BLaER1 treated with 17β-estradiol and CSF1 and Interleukin-3, amounts not matched to agents 10 nM and 100 nM (cell line): Measurements from ENCODE around the gene URM1.

ENCODE experiments used
- H3K27ac ChIP-seq, 11 experiments: shearing (Covaris generic); formaldehyde crosslinking; 2 replicates each; pipeline ENCODE4 v1.8.1; 2022
- H3K27me3 ChIP-seq, 11 experiments: shearing (Covaris generic); formaldehyde crosslinking; 2 replicates each; pipeline ENCODE4 v1.8.1; 2022
- H3K36me3 ChIP-seq, 11 experiments: shearing (Covaris generic); formaldehyde crosslinking; 2 replicates each; pipeline ENCODE4 v1.8.1; 2022
- H3K4me1 ChIP-seq, 10 experiments: shearing (Covaris generic); formaldehyde crosslinking; 2 replicates each; pipeline ENCODE4 v1.8.1; 2022
- H3K4me2 ChIP-seq, 11 experiments: shearing (Covaris generic); formaldehyde crosslinking; 2 replicates each; pipeline ENCODE4 v1.8.1; 2022
- H3K4me3 ChIP-seq, 10 experiments: shearing (Covaris generic); formaldehyde crosslinking; 2 replicates each; pipeline ENCODE4 v1.8.1; 2022
- H3K9ac ChIP-seq, 11 experiments: shearing (Covaris generic); formaldehyde crosslinking; 2 replicates each; pipeline ENCODE4 v1.8.1; 2022
- H3K9me3 ChIP-seq, 11 experiments: shearing (Covaris generic); formaldehyde crosslinking; replicated peaks in 1 of 11; 2 replicates each; pipeline ENCODE4 v1.8.1; 2022
- H4K20me1 ChIP-seq, 11 experiments: shearing (Covaris generic); formaldehyde crosslinking; 2 replicates each; pipeline ENCODE4 v1.8.1; 2022
- Cebpa-rat ChIP-seq, 11 experiments: shearing (Covaris generic); IDR thresholded peaks; 2 replicates each; pipeline ENCODE4 v1.8.1; 2022

URM1 gene

GRCh38 chr9:128341435-128341849 is 29.7 kb upstream of the URM1 start:
- no peaks in the 10 kb centered on the region for H3K9me3 ChIP-seq
- TF ChIP-seq Cebpa-rat (IDR thresholded peaks at IDR 0.05) = no peak
- peaks cover 0 to 27% (median 14%) of the 10 kb centered on the region in 11 experiments; a peak in 10 of 22 replicates for H4K20me1 ChIP-seq
- peak overlapping the region in 2 of 11 experiments; percentile 68 to 70; a peak in 2 of 22 replicates for H3K27ac ChIP-seq
- peaks cover 0 to 16% (median 12%) of the 10 kb centered on the region in 10 experiments; a peak in 15 of 20 replicates for H3K4me1 ChIP-seq
- peak overlapping the region; percentile 71 to 90 (median 82) for H3K4me3 ChIP-seq
- no peaks in the 10 kb centered on the region for H3K27me3 ChIP-seq
- H3K9ac ChIP-seq = peak overlapping the region; percentile 68 to 87 (median 82)
- H3K36me3 ChIP-seq = peaks cover 38 to 47% (median 44%) of the 10 kb centered on the region in 11 experiments
- peak overlapping the region; percentile 93 to 99 (median 99) for H3K4me2 ChIP-seq

- Histone ChIP-seq H3K9me3 (no peaks in the 10 kb centered on the region), H3K4me2 (no peak overlapping the region), H3K4me3 (no peak overlapping the region), H3K27me3 (no peaks in the 10 kb centered on the region), H3K9ac (peak overlapping the region in 1 of 11 experiments; percentile 1; a peak in 2 of 22 replicates), H3K36me3 (peaks cover 55 to 62% (median 59%) of the 10 kb centered on the region in 11 experiments), H3K4me1 (peaks cover 0 to 16% (median 12%) of the 10 kb centered on the region in 10 experiments; a peak in 15 of 20 replicates), H4K20me1 (peaks cover 0 to 27% (median 14%) of the 10 kb centered on the region in 11 experiments; a peak in 10 of 22 replicates), H3K27ac (no peak overlapping the region)
- no peak for TF ChIP-seq Cebpa-rat (IDR thresholded peaks at IDR 0.05)
Observed at GRCh38 chr9:128342971-128343680, 28.0 kb upstream of the URM1 start.

GRCh38 chr9:128343855-128344254 is 27.3 kb upstream of the URM1 start:
- no peaks in the 10 kb centered on the region for H3K9me3 ChIP-seq
- H3K27ac ChIP-seq = no peak overlapping the region
- H3K4me1 ChIP-seq = peaks cover 0 to 16% (median 12%) of the 10 kb centered on the region in 10 experiments; a peak in 15 of 20 replicates
- no peak overlapping the region for H3K4me2 ChIP-seq
- peaks cover 61 to 68% (median 65%) of the 10 kb centered on the region in 11 experiments for H3K36me3 ChIP-seq
- H3K9ac ChIP-seq = no peak overlapping the region
- H4K20me1 ChIP-seq = peaks cover 0 to 27% (median 14%) of the 10 kb centered on the region in 11 experiments; a peak in 10 of 22 replicates
- H3K4me3 ChIP-seq = no peak overlapping the region
- H3K27me3 ChIP-seq = no peaks in the 10 kb centered on the region
- no peak for TF ChIP-seq Cebpa-rat (IDR thresholded peaks at IDR 0.05)

GRCh38 chr9:128344931-128345605 is 26.1 kb upstream of the URM1 start:
- Histone ChIP-seq H3K9ac (no peak overlapping the region; a peak in 1 of 22 replicates), H3K4me2 (no peak overlapping the region), H3K36me3 (peaks cover 72 to 80% (median 76%) of the 10 kb centered on the region in 11 experiments), H3K27ac (no peak overlapping the region), H3K27me3 (no peaks in the 10 kb centered on the region), H4K20me1 (peaks cover 0 to 27% (median 14%) of the 10 kb centered on the region in 11 experiments; a peak in 10 of 22 replicates), H3K4me3 (no peak overlapping the region), H3K9me3 (no peaks in the 10 kb centered on the region), H3K4me1 (peaks cover 0 to 14% (median 11%) of the 10 kb centered on the region in 10 experiments; a peak in 15 of 20 replicates)
- no peak for TF ChIP-seq Cebpa-rat (IDR thresholded peaks at IDR 0.05)

GRCh38 chr9:128349125-128349524 is 22.0 kb upstream of the URM1 start:
- peaks cover 0 to 5% (median 0%) of the 10 kb centered on the region in 10 experiments; a peak in 1 of 20 replicates for H3K4me1 ChIP-seq
- no peak overlapping the region for H3K27ac ChIP-seq
- H3K36me3 ChIP-seq = peaks cover 71 to 98% (median 83%) of the 10 kb centered on the region in 11 experiments
- peaks cover 0 to 15% (median 0%) of the 10 kb centered on the region in 11 experiments; a peak in 1 of 22 replicates for H4K20me1 ChIP-seq
- no peak overlapping the region for H3K4me2 ChIP-seq
- H3K4me3 ChIP-seq = no peak overlapping the region
- no peak overlapping the region for H3K9ac ChIP-seq
- H3K27me3 ChIP-seq = no peaks in the 10 kb centered on the region
- no peak for TF ChIP-seq Cebpa-rat (IDR thresholded peaks at IDR 0.05)
- no peaks in the 10 kb centered on the region for H3K9me3 ChIP-seq

- H3K4me3 ChIP-seq = no peak overlapping the region
- H3K36me3 ChIP-seq = peaks cover 65 to 98% (median 82%) of the 10 kb centered on the region in 11 experiments
- no peak overlapping the region for H3K27ac ChIP-seq
- H3K9me3 ChIP-seq = no peaks in the 10 kb centered on the region
- H3K4me1 ChIP-seq = peaks cover 0 to 5% (median 0%) of the 10 kb centered on the region in 10 experiments; a peak in 1 of 20 replicates
- no peak overlapping the region for H3K4me2 ChIP-seq
- peaks cover 0 to 15% (median 0%) of the 10 kb centered on the region in 11 experiments; a peak in 1 of 22 replicates for H4K20me1 ChIP-seq
- TF ChIP-seq Cebpa-rat (IDR thresholded peaks at IDR 0.05) = no peak
- H3K27me3 ChIP-seq = no peaks in the 10 kb centered on the region
- H3K9ac ChIP-seq = no peak overlapping the region
Observed at GRCh38 chr9:128349772-128350171, 21.4 kb upstream of the URM1 start.

- peaks cover 0 to 5% (median 0%) of the 10 kb centered on the region in 10 experiments; a peak in 1 of 20 replicates for H3K4me1 ChIP-seq
- no peak for TF ChIP-seq Cebpa-rat (IDR thresholded peaks at IDR 0.05)
Observed at GRCh38 chr9:128355451-128355850, 15.7 kb upstream of the URM1 start.

GRCh38 chr9:128358090-128358489 is 13.1 kb upstream of the URM1 start:
- no peak overlapping the region for H3K27ac ChIP-seq
- H3K9me3 ChIP-seq = no peaks in the 10 kb centered on the region
- H3K36me3 ChIP-seq = peaks cover 20 to 54% (median 37%) of the 10 kb centered on the region in 11 experiments
- no peak overlapping the region for H3K4me2 ChIP-seq
- no peak overlapping the region for H3K9ac ChIP-seq
- peaks cover 0 to 1% (median 0%) of the 10 kb centered on the region in 11 experiments; a peak in 1 of 22 replicates for H4K20me1 ChIP-seq
- H3K27me3 ChIP-seq = no peaks in the 10 kb centered on the region
- peaks cover 7 to 17% (median 15%) of the 10 kb centered on the region in 10 experiments; a peak in 19 of 20 replicates for H3K4me1 ChIP-seq
- TF ChIP-seq Cebpa-rat (IDR thresholded peaks at IDR 0.05) = no peak
- H3K4me3 ChIP-seq = no peak overlapping the region

More at GRCh38 chr9:128355451-128355850, 15.7 kb upstream of the URM1 start:
- peaks cover 0 to 10% (median 0%) of the 10 kb centered on the region in 11 experiments; a peak in 1 of 22 replicates for H4K20me1 ChIP-seq
- H3K4me3 ChIP-seq = no peak overlapping the region
- H3K27me3 ChIP-seq = no peaks in the 10 kb centered on the region
- H3K4me2 ChIP-seq = no peak overlapping the region
- H3K36me3 ChIP-seq = peaks cover 31 to 80% (median 53%) of the 10 kb centered on the region in 11 experiments
- H3K9ac ChIP-seq = no peak overlapping the region
- H3K9me3 ChIP-seq = no peaks in the 10 kb centered on the region
- H3K27ac ChIP-seq = no peak overlapping the region

- Histone ChIP-seq H4K20me1 (no peaks in the 10 kb centered on the region), H3K4me1 (peaks cover 7 to 24% (median 18%) of the 10 kb centered on the region in 10 experiments; a peak in 19 of 20 replicates), H3K9me3 (no peaks in the 10 kb centered on the region), H3K27ac (no peak overlapping the region), H3K4me3 (no peak overlapping the region), H3K4me2 (no peak overlapping the region), H3K27me3 (no peaks in the 10 kb centered on the region), H3K36me3 (peaks cover 17 to 49% (median 32%) of the 10 kb centered on the region in 11 experiments), H3K9ac (no peak overlapping the region)
- TF ChIP-seq Cebpa-rat (IDR thresholded peaks at IDR 0.05) = no peak
Observed at GRCh38 chr9:128358861-128359260, 12.3 kb upstream of the URM1 start.
